ENCODE data around the gene POLK. TPM values are rescaled to one million over a fixed set of nuclear protein-coding genes. Genes with fewer than 3 reads are reported as not detected.

POLK gene
- total and polyA plus RNA-seq, 7 donors = 4.9 to 29.9 (median 18.9) TPM

- Histone ChIP-seq H3K27ac (no peak overlapping the region), H3K27me3 (ENCODE audit: insufficient read depth in 3 of 3, low read length in 2 of 3) (no peaks in the 10 kb centered on the region), H3K36me3 (ENCODE audit: insufficient read depth in 1 of 2, low read depth in 1 of 2) (no peaks in the 10 kb centered on the region), H3K4me3 (no peak overlapping the region), H3K9me3 (no peaks in the 10 kb centered on the region), H3K4me1 (no peaks in the 10 kb centered on the region)
- intact Hi-C loops (cut with DNase I) = no loop called here
- no peak for DNase-seq
- no peak for ATAC-seq
- no peak for TF ChIP-seq CTCF (IDR thresholded peaks at IDR 0.05)
- 80 to 89% (median 88%) methylated on average over 2 of the region's 2 CpGs for WGBS, 3 donors
Observed at GRCh38 chr5:75648712-75649111, 137.0 kb downstream of the POLK start.

Other genes starting within 250 kb of the POLK start
- 10 to 100 TPM in 1 of 4 donors, 1 to 10 TPM in 3; 4.7 to 11.7 (median 7.1) TPM for gene HMGCR, start 174.7 kb upstream of the POLK start, total RNA-seq
- 1 to 10 TPM; 2.9 to 8.1 (median 4.8) TPM for gene HMGCR, start 174.7 kb upstream of the POLK start, polyA plus RNA-seq
- 10 to 100 TPM; 33.3 to 54.8 (median 49.6) TPM for gene CERT1, start 262 bp upstream of the POLK start, total RNA-seq
- gene CERT1, start 262 bp upstream of the POLK start, polyA plus RNA-seq = 10 to 100 TPM; 14.1 to 63.3 (median 19.5) TPM
- gene ANKDD1B, start 99.6 kb downstream of the POLK start, total RNA-seq = under 1 TPM in 1 of 4 donors, not detected in 3; 0.26 TPM
- gene ANKDD1B, start 99.6 kb downstream of the POLK start, polyA plus RNA-seq = under 1 TPM in 2 of 3 donors, not detected in 1; 0.09 to 0.14 TPM
- 1 to 10 TPM; 3.3 to 4.5 (median 3.5) TPM for gene POC5, start 205.5 kb downstream of the POLK start, total RNA-seq
- 1 to 10 TPM; 4.0 to 7.1 (median 4.8) TPM for gene POC5, start 205.5 kb downstream of the POLK start, polyA plus RNA-seq